Endothelial cell of umbilical vein (primary cell): ENCODE results near the gene FAM219A. TPM values are rescaled to one million over a fixed set of nuclear protein-coding genes. Genes with fewer than 3 reads are reported as not detected.

Source experiments
- BruUV-seq: library from RNA; stranded (reverse); fragments of 400-500 nt; replicated peaks from 2 replicates; lab custom pipeline; 2021; lab: Mats Ljungman, UMichigan
- CTCF ChIA-PET: fragments of 300-600, 350-600 bp; sonication (Branson Sonifier 250); formaldehyde crosslinking; loops from one replicate; lab custom pipeline; 2021; ENCODE audit warnings: antibody characterized with exemption, inconsistent platforms; lab: Charles Lee
- POLR2A ChIA-PET: fragments of 300-600, 350-600 bp; sonication (Branson Sonifier 250); formaldehyde crosslinking; loops from one replicate; lab custom pipeline; 2021; ENCODE audit warnings: antibody characterized with exemption, inconsistent platforms; lab: Charles Lee
- DNase-seq: peaks from one replicate; pipeline ENCODE4 v3.0.0-alpha.2; 2011; ENCODE audit warnings: low read depth, low spot score
- FAIRE-seq: peaks from 2 replicates; lab custom pipeline; 2011; peaks lifted over from hg19 to GRCh38; lab: Jason Lieb, UNC
- H2AFZ ChIP-seq: 2 replicates; pipeline ENCODE4 v1.6.0; 2012; ENCODE audit warnings: low read depth, low read length, control low read depth, inconsistent platforms
- H3K27ac ChIP-seq: 2 replicates; pipeline ENCODE4 v1.5.1; 2011; ENCODE audit warnings: low read depth, mild to moderate bottlenecking, control low read depth, low read length, moderate library complexity; ENCODE audit not compliant: insufficient read depth
- H3K27me3 ChIP-seq, 2 experiments: 2 replicates each; pipeline versions ENCODE4 v1.6.0 to v1.6.1; 2011; ENCODE audit warnings: low read length in 2 of 2, mixed read lengths in 1 of 2; ENCODE audit not compliant: control insufficient read depth in 2 of 2, insufficient read depth in 2 of 2
- H3K36me3 ChIP-seq, 2 experiments: 2 replicates in 1 of 2; 3 replicates in 1 of 2; pipeline ENCODE4 v1.5.1; 2011; ENCODE audit warnings: low read length in 2 of 2, mild to moderate bottlenecking in 1 of 2, moderate library complexity in 1 of 2; ENCODE audit not compliant: control insufficient read depth in 2 of 2, insufficient read depth in 2 of 2; ENCODE audit errors: extremely low read depth in 1 of 2
- H3K4me1 ChIP-seq: 3 replicates; pipeline ENCODE4 v1.5.1; 2011; ENCODE audit warnings: mild to moderate bottlenecking, low read length; ENCODE audit not compliant: control insufficient read depth, insufficient read depth; ENCODE audit errors: extremely low read depth
- H3K4me2 ChIP-seq: 2 replicates; pipeline ENCODE4 v1.6.1; 2011; ENCODE audit warnings: low read length, control low read depth, mixed read lengths; ENCODE audit not compliant: insufficient read depth
- H3K4me3 ChIP-seq, 3 experiments: fragments of 200-600 bp in 1 of 3; sonication (generic), shearing (Covaris generic) in 1 of 3; replicated peaks in 1 of 3; 2 replicates each; pipeline ENCODE4 v1.5.1; 2011 to 2016; ENCODE audit warnings: control low read depth in 3 of 3, low read length in 3 of 3, mild to moderate bottlenecking in 2 of 3, inconsistent platforms in 1 of 3, low read depth in 1 of 3, moderate library complexity in 1 of 3; ENCODE audit not compliant: insufficient read depth in 1 of 3
- H3K79me2 ChIP-seq: 2 replicates; pipeline ENCODE4 v1.6.0; 2012; ENCODE audit warnings: low read length, inconsistent platforms; ENCODE audit not compliant: control insufficient read depth, insufficient read depth
- H3K9ac ChIP-seq: replicated peaks from 2 replicates; pipeline ENCODE3; 2011; ENCODE audit warnings: low read length, control low read depth; ENCODE audit not compliant: insufficient read depth; ENCODE audit errors: extremely low read depth
- H3K9me1 ChIP-seq: replicated peaks from 3 replicates; pipeline ENCODE4 v1.6.0; 2011; ENCODE audit warnings: mild to moderate bottlenecking, low read length; ENCODE audit not compliant: control insufficient read depth, insufficient read depth; ENCODE audit errors: extremely low read depth
- H3K9me3 ChIP-seq: replicated peaks from 2 replicates; pipeline ENCODE4 v1.5.1; 2012; ENCODE audit warnings: low read length, inconsistent platforms; ENCODE audit not compliant: control insufficient read depth, insufficient read depth
- H4K20me1 ChIP-seq: replicated peaks from 2 replicates; pipeline ENCODE3; 2011; ENCODE audit warnings: mild to moderate bottlenecking, low read length; ENCODE audit not compliant: control insufficient read depth, insufficient read depth; ENCODE audit errors: extremely low read depth
- CTCF ChIP-seq, 2 donors: IDR thresholded peaks; 1 replicate in 1 of 2; 2 replicates in 1 of 2; pipeline ENCODE4 v1.5.1; 2011; ENCODE audit warnings: low read length in 2 of 2, mild to moderate bottlenecking in 2 of 2, moderate library complexity in 2 of 2, control low read depth in 1 of 2, inconsistent platforms in 1 of 2, low read depth in 1 of 2; ENCODE audit not compliant: insufficient read depth in 1 of 2; ENCODE audit errors: extremely low read depth in 1 of 2
- EZH2 ChIP-seq: IDR thresholded peaks from 2 replicates; pipeline ENCODE4 v1.6.1; 2012; ENCODE audit warnings: borderline replicate concordance, low read depth, mild to moderate bottlenecking, moderate library complexity, low read length, inconsistent platforms; ENCODE audit not compliant: severe bottlenecking
- FOS ChIP-seq: IDR thresholded peaks from 2 replicates; pipeline ENCODE4 v1.6.1; 2011; ENCODE audit warnings: mild to moderate bottlenecking, low read length, moderate library complexity, borderline replicate concordance; ENCODE audit not compliant: insufficient read depth
- GATA2 ChIP-seq: IDR thresholded peaks from 2 replicates; pipeline ENCODE4 v1.7.0; 2011; ENCODE audit warnings: low read depth, mild to moderate bottlenecking, moderate library complexity, mixed read lengths, low read length; ENCODE audit not compliant: insufficient read length, insufficient read depth
- JUN ChIP-seq: IDR thresholded peaks from 2 replicates; pipeline ENCODE4 v1.6.1; 2011; ENCODE audit warnings: borderline replicate concordance, low read depth; ENCODE audit not compliant: insufficient read length, insufficient read depth
- MYC ChIP-seq: IDR thresholded peaks from one replicate; pipeline ENCODE4 v1.6.1; 2011; ENCODE audit warnings: mild to moderate bottlenecking, low read depth, low read length
- POLR2A ChIP-seq: IDR thresholded peaks from 2 replicates; pipeline ENCODE4 v1.6.1; 2012; ENCODE audit warnings: low read depth, mild to moderate bottlenecking, control low read depth, low read length
- POLR2AphosphoS5 ChIP-seq: IDR thresholded peaks from 2 replicates; pipeline ENCODE4 v1.6.1; 2012; ENCODE audit warnings: low read depth, mild to moderate bottlenecking, control low read depth, low read length, moderate library complexity; ENCODE audit not compliant: insufficient read depth
- dilution Hi-C: fragments of 300-500 bp; cut with MboI; formaldehyde crosslinking; loops from one replicate; pipeline ENCODE4 v1.15.0; 2019; ENCODE audit warnings: low sequenced_read_pairs; ENCODE audit not compliant: extremely low pct_ligation_motif_present
- intact Hi-C: fragments of 100-400 bp; cut with micrococcal nuclease; formaldehyde crosslinking; loops from one replicate; pipeline ENCODE4 v1.10.0; 2022
- polyA plus RNA-seq, 4 experiments: library from polyadenylated mRNA; depleted of rRNA in 3 of 4; stranded (reverse) in 3 of 4; unstranded in 1 of 4; fragments of >200 nt; gene quantifications; 2 replicates each; pipeline versions ENCODE4 v1.2.1 to v1.2.3, GENCODE V29; 2011 to 2012; ENCODE audit warnings: missing spikeins in 1 of 4
- total RNA-seq: library from RNA; stranded (reverse); gene quantifications from 2 replicates; pipeline ENCODE4 v1.2.3, GENCODE V29; 2021

FAM219A gene
- total and polyA plus RNA-seq, 2 donors (not counting 3 experiments of a cell fraction or from before 2014, with no cell fraction given) = 18.1 to 35.7 TPM

DNA sequence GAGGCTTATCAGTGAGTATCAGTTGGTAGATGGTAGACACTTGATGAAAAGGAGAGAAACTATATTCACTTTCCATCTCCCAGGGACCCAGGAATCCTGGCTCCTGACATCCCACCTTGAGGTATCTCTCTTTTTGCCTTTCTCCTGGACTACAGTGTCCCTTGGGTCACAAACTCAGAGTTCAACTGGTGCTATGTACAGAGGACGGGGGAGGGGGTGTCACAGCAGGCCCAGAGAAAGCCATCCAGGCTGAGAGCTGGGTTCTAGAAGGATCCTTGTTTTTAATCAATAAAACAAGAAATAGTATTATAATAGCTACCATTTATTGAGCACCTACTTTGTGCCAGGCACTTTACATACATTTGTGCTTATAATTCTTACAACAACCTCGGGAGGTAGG is 92.0 kb downstream of the FAM219A start:
- H3K9me3 ChIP-seq = no peaks in the 10 kb centered on the region
- H3K9me1 ChIP-seq = no peaks in the 10 kb centered on the region
- H3K27me3 ChIP-seq = no peaks in the 10 kb centered on the region
- H3K79me2 ChIP-seq = no peaks in the 10 kb centered on the region
- intact Hi-C loops (no loop called here), dilution Hi-C loops (no loop called here)
- DNase-seq (no peak), FAIRE-seq (no peak)
- no peak for TF ChIP-seq EZH2
- no peak for TF ChIP-seq POLR2AphosphoS5
- TF ChIP-seq JUN = no peak
- TF ChIP-seq CTCF (IDR thresholded peaks at IDR 0.05; ENCODE audit: extremely low read depth in 1 of 2, insufficient read depth in 1 of 2, low read depth in 1 of 2, low read length in 2 of 2) = no peak
- TF ChIP-seq GATA2 = no peak
- no peak for TF ChIP-seq FOS
- TF ChIP-seq POLR2A = no peak
- no peak for TF ChIP-seq MYC
- BruUV-seq = no TSS peak
- H3K36me3 ChIP-seq = no peaks in the 10 kb centered on the region
- no peak overlapping the region for H3K27ac ChIP-seq
- peaks cover 13% of the 10 kb centered on the region for H3K4me1 ChIP-seq
- no peak overlapping the region for H3K4me3 ChIP-seq
- H4K20me1 ChIP-seq = no peaks in the 10 kb centered on the region
- CTCF ChIA-PET = interaction anchor here (1.5 kb wide), 1 partner anchor 11 kb away, joined by 3 read pairs; the partner anchor contains the start of gene MYORG
- POLR2A ChIA-PET = no interaction called here
- H3K9ac ChIP-seq = no peak overlapping the region
- H2AFZ ChIP-seq = no peak overlapping the region
- no peak overlapping the region for H3K4me2 ChIP-seq
